SK-N-SH (cell line): ENCODE results near the gene ANHX.

Source experiments
- EP300 ChIP-seq, 2 experiments: IDR thresholded peaks; 2 replicates each; pipeline versions ENCODE4 v1.4.0 to v1.6.1; 2012; ENCODE audit warnings: borderline replicate concordance in 1 of 2, low read depth in 1 of 2, low read length in 1 of 2
- POLR2AphosphoS5 ChIP-seq: IDR thresholded peaks from 2 replicates; pipeline ENCODE4 v1.6.1; 2012; ENCODE audit warnings: low read depth, low read length
- RAD21 ChIP-seq: IDR thresholded peaks from 2 replicates; pipeline ENCODE4 v1.6.1; 2012; ENCODE audit warnings: mild to moderate bottlenecking, low read length
- RFX5 ChIP-seq: IDR thresholded peaks from 2 replicates; pipeline ENCODE4 v1.6.1; 2012; ENCODE audit warnings: mild to moderate bottlenecking, improper control_type of control experiment, low read length
- TAF1 ChIP-seq: IDR thresholded peaks from 2 replicates; pipeline ENCODE4 v1.6.1; 2012; ENCODE audit warnings: low read depth, mild to moderate bottlenecking, low read length, moderate library complexity, borderline replicate concordance
- ZBTB33 ChIP-seq: IDR thresholded peaks from 2 replicates; pipeline ENCODE4 v1.4.0; 2012; ENCODE audit warnings: low read depth, borderline replicate concordance
- TF ChIP-seq, protein P1 (sequence below): fragments of 200-600 bp; sonication (generic); IDR thresholded peaks from 2 replicates; pipeline ENCODE4 v1.6.1; 2017; ENCODE audit warnings: antibody characterized with exemption, mild to moderate bottlenecking, moderate library complexity

GRCh38 chr12:133202493-133203343 lies 33.0 kb downstream of the ANHX start:
- TF ChIP-seq RAD21 (no peak), EP300 (IDR thresholded peaks at IDR 0.05; ENCODE audit: borderline replicate concordance in 1 of 2, low read depth in 1 of 2, low read length in 1 of 2) (no peak), POLR2AphosphoS5 (no peak), ZBTB33 (no peak), RFX5 (no peak), TAF1 (no peak)
- TF ChIP-seq, protein P1, sequence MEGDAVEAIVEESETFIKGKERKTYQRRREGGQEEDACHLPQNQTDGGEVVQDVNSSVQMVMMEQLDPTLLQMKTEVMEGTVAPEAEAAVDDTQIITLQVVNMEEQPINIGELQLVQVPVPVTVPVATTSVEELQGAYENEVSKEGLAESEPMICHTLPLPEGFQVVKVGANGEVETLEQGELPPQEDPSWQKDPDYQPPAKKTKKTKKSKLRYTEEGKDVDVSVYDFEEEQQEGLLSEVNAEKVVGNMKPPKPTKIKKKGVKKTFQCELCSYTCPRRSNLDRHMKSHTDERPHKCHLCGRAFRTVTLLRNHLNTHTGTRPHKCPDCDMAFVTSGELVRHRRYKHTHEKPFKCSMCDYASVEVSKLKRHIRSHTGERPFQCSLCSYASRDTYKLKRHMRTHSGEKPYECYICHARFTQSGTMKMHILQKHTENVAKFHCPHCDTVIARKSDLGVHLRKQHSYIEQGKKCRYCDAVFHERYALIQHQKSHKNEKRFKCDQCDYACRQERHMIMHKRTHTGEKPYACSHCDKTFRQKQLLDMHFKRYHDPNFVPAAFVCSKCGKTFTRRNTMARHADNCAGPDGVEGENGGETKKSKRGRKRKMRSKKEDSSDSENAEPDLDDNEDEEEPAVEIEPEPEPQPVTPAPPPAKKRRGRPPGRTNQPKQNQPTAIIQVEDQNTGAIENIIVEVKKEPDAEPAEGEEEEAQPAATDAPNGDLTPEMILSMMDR, result no peak
